HG02943 (cell line): ENCODE results near the gene WNT11.

Source experiments
- ATAC-seq: cut with Tn5 transposase; IDR thresholded peaks from one replicate; pipeline ENCODE4 v1.9.1; 2021; ENCODE audit warnings: mild to moderate bottlenecking, low read depth, moderate library complexity; ENCODE audit not compliant: unreplicated experiment

WNT11 gene

DNA sequence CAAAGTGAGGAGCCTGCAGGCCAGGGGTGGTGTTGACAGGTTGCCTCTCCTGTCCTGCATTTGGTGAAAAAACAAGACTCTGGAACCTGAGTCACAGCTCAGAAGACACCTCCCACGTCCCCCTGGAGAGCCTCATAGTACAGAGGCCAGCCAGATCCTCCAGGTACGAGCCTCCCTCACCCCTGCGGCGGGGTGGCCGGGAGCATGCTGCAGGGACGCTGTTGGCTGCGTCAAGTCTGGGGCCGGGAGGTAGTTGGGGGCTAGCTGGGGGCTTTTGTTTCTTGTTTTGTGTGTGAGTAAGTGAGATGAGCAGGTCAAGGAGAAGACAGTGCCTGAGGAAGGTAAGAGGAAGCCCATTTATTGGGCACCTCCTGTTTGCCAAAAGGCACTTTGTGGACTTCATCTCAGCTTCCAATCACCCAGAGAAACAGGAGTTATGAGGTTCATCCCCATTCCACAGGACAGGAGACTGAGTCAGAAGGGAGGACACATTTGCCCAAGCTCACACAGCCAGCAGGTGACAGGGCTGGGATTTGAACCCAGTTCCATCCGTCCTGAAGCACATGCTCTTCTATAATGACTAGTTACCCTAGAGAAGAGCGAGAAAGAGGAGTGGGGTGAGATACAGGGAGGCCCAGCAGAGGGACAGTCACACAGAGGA is 18.3 kb upstream of the WNT11 start:
- no peak for ATAC-seq

DNA sequence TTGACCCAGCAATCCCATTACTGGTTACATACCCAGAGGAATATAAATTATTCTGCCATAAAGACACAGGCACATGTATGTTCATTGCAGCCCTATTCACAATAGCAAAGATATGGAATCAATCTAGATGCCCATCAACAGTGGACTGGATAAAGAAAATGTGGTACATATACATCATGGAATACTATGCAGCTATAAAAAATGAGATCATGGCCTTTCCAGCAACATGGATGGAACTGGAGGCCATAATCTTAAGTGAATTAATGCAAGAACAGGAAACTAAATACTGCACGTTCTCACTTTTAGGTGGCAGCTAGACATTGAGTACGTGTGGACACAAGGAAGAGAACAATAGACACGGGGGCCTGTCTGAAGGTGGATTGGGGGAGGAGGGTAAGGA is 15.1 kb upstream of the WNT11 start:
- no peak for ATAC-seq

GRCh38 chr11:76219243-76219642 is 12.9 kb upstream of the WNT11 start:
- ATAC-seq: no peak

DNA sequence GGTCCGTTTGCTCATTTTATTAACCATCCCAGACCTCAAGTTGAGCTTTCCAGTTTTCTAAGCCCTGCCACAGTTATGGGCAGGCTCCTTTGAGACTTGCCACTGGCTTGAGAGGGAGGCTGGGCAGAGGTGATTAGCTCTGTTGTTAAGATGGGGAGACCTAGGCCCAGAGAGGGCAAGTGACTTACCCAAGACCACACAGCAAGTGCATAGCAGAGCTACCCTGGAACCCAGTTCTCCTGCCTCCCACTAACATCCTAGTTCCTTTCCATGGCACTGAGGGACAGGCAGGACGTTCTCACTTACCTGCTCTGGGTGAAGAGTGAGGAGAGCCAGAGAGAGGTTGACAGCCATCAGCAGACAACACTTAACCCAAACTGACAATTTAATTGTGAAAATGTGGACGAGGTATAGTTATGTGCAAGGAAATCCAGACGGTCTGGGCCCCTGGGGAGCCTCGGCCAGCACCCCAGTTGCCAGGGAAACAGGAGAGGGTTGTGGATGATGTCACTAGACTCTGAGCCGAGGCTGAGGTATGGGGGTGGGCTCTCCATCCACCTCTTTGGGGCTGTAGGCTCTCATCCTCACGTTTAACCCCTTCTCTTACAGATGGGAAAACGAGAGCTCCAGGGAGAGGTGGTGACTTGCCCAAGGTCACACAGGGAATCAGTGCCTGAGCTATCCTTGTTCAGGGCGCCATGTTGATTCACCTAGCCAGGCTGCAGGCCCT is 12.3 kb upstream of the WNT11 start:
- no peak for ATAC-seq

DNA sequence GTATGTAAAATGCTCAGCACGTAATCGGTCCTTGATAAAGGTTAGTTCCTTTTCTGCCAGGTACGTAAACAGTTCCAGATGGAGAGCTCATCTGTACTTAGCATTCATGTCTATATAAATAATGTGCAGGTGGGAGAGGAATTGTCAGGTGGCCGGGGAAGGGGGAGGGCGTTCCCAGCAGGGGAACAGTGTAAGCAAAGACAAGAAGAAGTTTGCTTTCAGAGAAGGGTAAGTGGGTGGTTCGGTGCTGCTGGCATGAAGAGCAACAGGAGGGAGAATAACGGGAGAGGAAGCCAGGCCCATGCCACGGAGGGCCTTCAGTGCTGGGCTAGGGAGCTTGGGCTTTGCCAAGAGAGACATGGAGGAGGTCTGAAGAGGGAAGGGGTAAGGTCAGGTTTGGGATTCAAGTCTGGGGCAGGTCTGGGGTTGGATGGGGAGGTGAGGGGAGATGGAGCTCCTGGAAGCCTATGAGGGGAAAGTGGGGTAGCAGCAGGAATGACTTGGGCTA is 11.4 kb upstream of the WNT11 start:
- no peak for ATAC-seq

GRCh38 chr11:76216536-76217325 is 10.4 kb upstream of the WNT11 start:
- ATAC-seq: no peak

- ATAC-seq: no peak
Observed at GRCh38 chr11:76215941-76216340, 9.6 kb upstream of the WNT11 start.

GRCh38 chr11:76214968-76215548 is 8.8 kb upstream of the WNT11 start:
- no peak for ATAC-seq

DNA sequence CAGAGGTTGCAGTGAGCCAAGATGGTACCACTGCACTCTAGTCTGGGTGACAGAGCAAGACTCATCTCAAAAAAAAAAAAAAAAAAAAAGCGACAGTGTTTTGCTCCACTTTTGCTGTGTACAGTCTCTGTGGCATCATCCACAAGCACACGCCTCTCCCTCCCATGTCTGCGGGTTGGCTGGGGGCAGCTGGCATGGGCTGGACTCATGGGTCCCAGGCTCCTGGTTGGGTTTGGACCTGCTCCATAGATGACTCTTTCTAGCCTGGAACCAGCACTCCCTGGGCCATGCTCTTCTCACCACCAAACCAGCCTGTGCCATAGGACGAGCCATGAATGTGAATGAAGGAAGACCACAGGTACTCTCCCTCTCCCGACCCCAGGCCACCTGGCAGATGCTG is 7.9 kb upstream of the WNT11 start:
- ATAC-seq: no peak

GRCh38 chr11:76212086-76213035 is 6.1 kb upstream of the WNT11 start:
- no peak for ATAC-seq

DNA sequence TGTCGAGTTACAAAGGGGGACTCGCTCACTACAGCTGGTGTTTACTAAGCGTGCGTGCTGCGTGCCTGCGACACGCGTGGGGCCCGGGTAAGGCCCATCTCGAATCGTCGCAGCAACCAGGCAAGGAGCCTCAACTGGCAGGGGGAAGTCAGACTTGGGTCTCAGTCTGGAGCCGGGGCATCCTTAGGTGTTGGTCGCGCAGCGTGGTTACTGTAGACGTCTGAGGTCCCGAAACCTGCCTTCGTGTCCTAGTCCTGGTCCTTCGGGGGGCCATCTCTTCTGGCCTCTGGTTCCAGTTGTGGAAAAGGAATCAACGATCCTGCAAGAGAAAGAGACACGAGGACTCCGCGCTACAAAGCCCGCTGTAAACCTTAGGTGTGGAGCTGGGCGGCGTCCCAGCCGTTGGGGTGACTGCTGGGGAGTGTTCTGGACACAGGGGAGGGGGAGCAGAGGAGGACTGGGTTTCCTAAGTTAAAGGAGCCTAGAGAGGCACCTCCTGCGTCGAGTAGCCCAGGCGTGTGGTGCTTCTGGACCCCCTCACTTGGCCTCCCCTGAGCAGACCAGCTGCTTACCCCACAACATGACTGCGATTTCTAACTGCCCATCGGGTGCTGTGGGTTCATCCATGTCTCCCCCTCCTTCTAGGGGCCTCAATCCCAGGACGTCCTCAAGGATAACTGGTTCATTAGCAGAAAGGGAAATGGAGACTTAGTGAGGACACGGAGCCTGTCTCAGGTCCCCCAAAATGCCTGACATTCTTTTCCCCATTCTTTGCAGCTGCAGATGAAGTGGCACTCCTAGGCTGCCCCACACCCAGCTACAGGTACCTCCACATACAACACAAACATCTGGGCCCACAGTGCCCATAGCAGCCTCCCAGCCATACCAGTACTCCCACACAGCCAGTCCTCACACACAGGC is 4.9 kb upstream of the WNT11 start:
- no peak for ATAC-seq

DNA sequence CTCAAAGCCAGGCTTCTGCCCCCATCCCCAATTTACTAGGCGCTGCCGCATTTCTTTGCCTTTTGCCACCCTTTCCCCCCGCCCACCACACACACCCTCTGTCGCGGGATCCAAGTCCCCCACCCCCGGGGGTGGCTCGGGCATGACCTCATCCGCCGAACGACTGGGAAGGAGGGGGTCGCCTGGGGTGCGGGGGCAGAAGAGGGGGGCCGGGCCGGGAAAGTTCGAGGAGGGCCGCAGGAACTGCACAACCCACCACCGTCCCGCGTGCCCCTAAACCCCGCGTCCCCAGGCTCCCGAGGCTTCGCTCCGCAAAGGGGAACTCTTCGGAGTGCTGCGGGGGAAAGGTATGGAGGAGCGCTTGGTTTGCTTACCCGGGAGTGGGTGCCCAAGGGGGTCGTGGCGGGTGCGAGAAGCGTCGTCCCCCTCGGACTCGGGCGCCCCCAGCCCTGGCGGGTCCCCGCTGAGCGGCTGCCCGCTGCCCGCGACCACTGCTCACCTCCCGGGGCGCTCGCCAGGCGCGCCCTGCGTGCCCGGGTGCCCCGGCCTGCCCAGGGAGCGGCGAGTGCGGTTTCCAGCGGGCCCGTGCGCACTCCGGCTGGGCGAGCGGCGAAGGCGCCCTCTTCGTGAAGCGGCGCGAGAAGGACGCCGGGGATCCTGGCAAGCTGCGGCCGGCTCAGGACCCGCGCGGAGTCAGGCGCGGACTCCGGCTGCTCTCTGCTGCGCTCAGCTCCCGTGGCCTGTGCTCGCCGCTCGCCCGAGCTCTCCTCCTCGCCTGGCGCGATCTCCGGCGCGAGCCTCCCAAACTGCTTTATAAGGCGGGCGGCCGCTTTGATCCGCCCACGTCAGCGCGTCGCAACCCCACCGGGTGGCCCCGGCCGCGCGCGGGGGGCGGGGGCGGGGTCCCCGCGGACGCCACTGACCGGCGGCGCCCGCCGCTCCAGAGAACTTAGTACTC is 4.0 kb upstream of the WNT11 start:
- ATAC-seq: no peak

DNA sequence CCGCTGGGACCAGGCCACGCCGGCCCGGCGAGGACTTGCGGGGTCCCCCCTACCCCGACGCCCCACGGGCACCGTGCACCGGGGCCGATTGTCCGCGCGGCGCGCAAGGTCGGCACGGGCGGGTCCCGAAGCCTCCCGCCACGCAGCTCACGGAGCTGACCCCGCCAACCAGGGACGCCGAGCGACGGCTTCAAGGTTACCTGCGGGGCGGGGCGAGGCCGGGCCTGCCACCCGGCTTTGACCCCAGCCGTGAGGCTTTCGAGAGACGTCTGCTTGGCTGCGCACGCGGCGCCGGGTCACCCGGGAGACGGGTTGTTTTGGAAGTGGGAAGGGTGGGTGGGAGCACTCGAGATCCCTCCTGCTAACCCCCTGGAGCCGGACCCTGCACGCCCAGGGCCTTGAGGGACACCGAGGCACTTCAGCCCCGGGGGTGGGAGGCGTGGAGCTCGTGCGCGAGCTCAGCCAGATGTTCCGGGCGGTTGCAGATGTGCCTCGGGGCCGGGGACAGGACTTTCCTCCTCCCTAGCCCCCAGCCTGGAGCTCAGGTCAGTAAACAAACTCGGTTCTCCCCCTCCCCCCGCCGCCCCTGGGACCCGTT is 3.2 kb upstream of the WNT11 start:
- ATAC-seq: no peak

GRCh38 chr11:76208438-76209374 is 2.4 kb upstream of the WNT11 start:
- no peak for ATAC-seq

DNA sequence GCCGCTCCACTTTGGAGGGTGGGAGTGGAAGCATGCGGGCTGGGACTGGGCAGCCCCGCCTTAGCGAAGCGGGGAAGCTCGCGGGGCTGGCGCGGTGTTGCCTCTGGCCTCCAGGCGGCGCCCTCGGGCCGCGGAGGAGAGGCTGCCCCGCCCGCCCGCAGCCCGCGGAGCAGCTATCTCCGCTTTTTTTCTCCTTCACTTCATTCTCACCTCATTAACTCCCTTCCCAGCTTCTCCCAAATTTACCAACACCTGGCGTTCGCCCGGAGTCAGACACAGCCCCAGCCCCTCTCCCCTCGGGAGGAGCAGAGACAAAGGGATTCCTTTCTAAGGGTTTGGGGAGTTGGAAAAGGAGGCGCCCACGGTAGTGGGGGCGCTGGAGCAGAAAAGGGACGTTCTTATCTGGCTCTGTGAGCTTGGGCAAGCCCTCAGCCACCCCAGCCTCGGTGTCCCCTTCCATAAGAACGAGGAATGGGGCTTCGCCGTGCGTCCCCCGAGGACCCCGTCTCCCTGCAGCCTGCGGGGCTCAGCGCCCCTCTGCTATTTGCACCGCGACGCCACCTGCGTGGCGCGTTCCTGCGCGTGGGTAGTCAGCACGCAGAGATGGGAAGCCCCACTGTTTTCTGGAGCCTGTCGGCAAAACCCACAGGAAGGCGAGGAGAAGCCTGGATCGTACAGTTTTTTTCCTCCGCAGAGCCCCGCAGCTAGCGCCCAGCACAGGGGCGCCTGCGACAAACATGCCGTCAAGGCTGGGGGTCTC is 1.5 kb upstream of the WNT11 start:
- no peak for ATAC-seq

- no peak for ATAC-seq
Observed at GRCh38 chr11:76206077-76206326, 300 bp downstream of the WNT11 start.
